ENCODE measurements around the gene MINDY4.

DNA sequence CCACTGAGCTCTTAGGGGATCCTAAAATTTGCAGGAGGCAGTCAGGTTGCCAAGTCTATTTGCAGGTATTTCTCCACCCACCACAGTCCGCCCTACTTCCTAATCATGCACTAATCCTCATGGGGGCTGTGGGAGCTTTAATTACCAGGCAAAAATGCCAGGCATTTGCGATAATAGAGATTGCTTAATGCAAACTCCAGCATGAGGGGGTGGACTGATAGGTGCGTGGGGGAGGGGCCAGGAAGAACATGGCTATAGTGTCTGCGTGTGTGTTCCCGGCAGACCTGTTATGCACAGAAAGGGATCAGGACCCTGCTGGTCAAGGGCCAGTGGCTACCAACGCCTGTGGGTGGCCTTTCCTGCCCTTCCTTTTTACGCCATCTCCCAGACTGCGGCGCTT, 124.8 kb downstream of the MINDY4 start:
- TF ChIP-seq POLR2A (IDR thresholded peaks at IDR 0.05): peak in 1 of 3 donors; percentile 30
- TF ChIP-seq, protein P1, sequence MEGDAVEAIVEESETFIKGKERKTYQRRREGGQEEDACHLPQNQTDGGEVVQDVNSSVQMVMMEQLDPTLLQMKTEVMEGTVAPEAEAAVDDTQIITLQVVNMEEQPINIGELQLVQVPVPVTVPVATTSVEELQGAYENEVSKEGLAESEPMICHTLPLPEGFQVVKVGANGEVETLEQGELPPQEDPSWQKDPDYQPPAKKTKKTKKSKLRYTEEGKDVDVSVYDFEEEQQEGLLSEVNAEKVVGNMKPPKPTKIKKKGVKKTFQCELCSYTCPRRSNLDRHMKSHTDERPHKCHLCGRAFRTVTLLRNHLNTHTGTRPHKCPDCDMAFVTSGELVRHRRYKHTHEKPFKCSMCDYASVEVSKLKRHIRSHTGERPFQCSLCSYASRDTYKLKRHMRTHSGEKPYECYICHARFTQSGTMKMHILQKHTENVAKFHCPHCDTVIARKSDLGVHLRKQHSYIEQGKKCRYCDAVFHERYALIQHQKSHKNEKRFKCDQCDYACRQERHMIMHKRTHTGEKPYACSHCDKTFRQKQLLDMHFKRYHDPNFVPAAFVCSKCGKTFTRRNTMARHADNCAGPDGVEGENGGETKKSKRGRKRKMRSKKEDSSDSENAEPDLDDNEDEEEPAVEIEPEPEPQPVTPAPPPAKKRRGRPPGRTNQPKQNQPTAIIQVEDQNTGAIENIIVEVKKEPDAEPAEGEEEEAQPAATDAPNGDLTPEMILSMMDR (IDR thresholded peaks at IDR 0.05): no peak
